ENCODE results near the gene ZBTB7C.

Gene ZBTB7C

GRCh38 chr18:48450685-48451084, 41.5 kb upstream of the ZBTB7C start:
- H3K79me2 ChIP-seq (ENCODE audit: insufficient read depth, low read length): no peaks in the 10 kb centered on the region
- H3K27me3 ChIP-seq (ENCODE audit: insufficient read depth, low read length, poor library complexity, severe bottlenecking): peaks cover 66% of the 10 kb centered on the region
- H3K9ac ChIP-seq (ENCODE audit: low read depth, low read length, poor library complexity, severe bottlenecking): no peak overlapping the region
- no peaks in the 10 kb centered on the region for H3K36me3 ChIP-seq (ENCODE audit: insufficient read depth, low read length)
- no peaks in the 10 kb centered on the region for H3F3A ChIP-seq (ENCODE audit: low read depth)
- no peaks in the 10 kb centered on the region for H3K9me3 ChIP-seq (ENCODE audit: insufficient read depth, low read depth, low read length)
- H3K4me1 ChIP-seq (ENCODE audit: insufficient read depth, low read length, poor library complexity, severe bottlenecking): peaks cover 16% of the 10 kb centered on the region
- H4K20me1 ChIP-seq (ENCODE audit: insufficient read depth, low read length, poor library complexity, severe bottlenecking): no peaks in the 10 kb centered on the region
- no peaks in the 10 kb centered on the region for H3K9me2 ChIP-seq (replicated peaks; ENCODE audit: low read depth, low read length)
- H3K4me3 ChIP-seq (ENCODE audit: low read length, poor library complexity, severe bottlenecking): no peak overlapping the region
- no peak overlapping the region for H2AFZ ChIP-seq (ENCODE audit: low read length)
- no peak overlapping the region for H3K4me2 ChIP-seq (ENCODE audit: low read depth, low read length, poor library complexity, severe bottlenecking)
- no peak for TF ChIP-seq EZH2phosphoT487 (IDR thresholded peaks at IDR 0.05; ENCODE audit: borderline replicate concordance)
- TF ChIP-seq CTCF (conservative IDR thresholded peaks at IDR 0.05; ENCODE audit: low read length): no peak

- Histone ChIP-seq H3K27me3 (ENCODE audit: insufficient read depth, low read length, poor library complexity, severe bottlenecking) (peaks cover 36% of the 10 kb centered on the region), H3K9me2 (replicated peaks; ENCODE audit: low read depth, low read length) (no peaks in the 10 kb centered on the region), H3K4me1 (ENCODE audit: insufficient read depth, low read length, poor library complexity, severe bottlenecking) (no peaks in the 10 kb centered on the region), H3F3A (ENCODE audit: low read depth) (no peaks in the 10 kb centered on the region), H3K36me3 (ENCODE audit: insufficient read depth, low read length) (no peaks in the 10 kb centered on the region), H3K4me2 (ENCODE audit: low read depth, low read length, poor library complexity, severe bottlenecking) (no peak overlapping the region), H3K9me3 (ENCODE audit: insufficient read depth, low read depth, low read length) (no peaks in the 10 kb centered on the region), H4K20me1 (ENCODE audit: insufficient read depth, low read length, poor library complexity, severe bottlenecking) (no peaks in the 10 kb centered on the region), H3K4me3 (ENCODE audit: low read length, poor library complexity, severe bottlenecking) (no peak overlapping the region), H3K79me2 (ENCODE audit: insufficient read depth, low read length) (no peaks in the 10 kb centered on the region), H3K9ac (ENCODE audit: low read depth, low read length, poor library complexity, severe bottlenecking) (no peak overlapping the region), H2AFZ (ENCODE audit: low read length) (0 out of 2 replicates have a peak overlapping the region, but pooled peaks have one; percentile 66)
- TF ChIP-seq CTCF (conservative IDR thresholded peaks at IDR 0.05; ENCODE audit: low read length) (peak; percentile 90), EZH2phosphoT487 (IDR thresholded peaks at IDR 0.05; ENCODE audit: borderline replicate concordance) (no peak)
Measured at GRCh38 chr18:48446582-48447225, 37.5 kb upstream of the ZBTB7C start.

GRCh38 chr18:48445540-48445939, 36.4 kb upstream of the ZBTB7C start:
- Histone ChIP-seq H3K27me3 (ENCODE audit: insufficient read depth, low read length, poor library complexity, severe bottlenecking) (peaks cover 36% of the 10 kb centered on the region), H3K9me2 (replicated peaks; ENCODE audit: low read depth, low read length) (no peaks in the 10 kb centered on the region), H3K36me3 (ENCODE audit: insufficient read depth, low read length) (no peaks in the 10 kb centered on the region), H3K9ac (ENCODE audit: low read depth, low read length, poor library complexity, severe bottlenecking) (no peak overlapping the region), H3K4me2 (ENCODE audit: low read depth, low read length, poor library complexity, severe bottlenecking) (no peak overlapping the region), H3K4me1 (ENCODE audit: insufficient read depth, low read length, poor library complexity, severe bottlenecking) (no peaks in the 10 kb centered on the region), H4K20me1 (ENCODE audit: insufficient read depth, low read length, poor library complexity, severe bottlenecking) (no peaks in the 10 kb centered on the region), H3K4me3 (ENCODE audit: low read length, poor library complexity, severe bottlenecking) (no peak overlapping the region), H3K79me2 (ENCODE audit: insufficient read depth, low read length) (no peaks in the 10 kb centered on the region), H3F3A (ENCODE audit: low read depth) (no peaks in the 10 kb centered on the region), H3K9me3 (ENCODE audit: insufficient read depth, low read depth, low read length) (no peaks in the 10 kb centered on the region), H2AFZ (ENCODE audit: low read length) (no peak overlapping the region)
- TF ChIP-seq EZH2phosphoT487 (IDR thresholded peaks at IDR 0.05; ENCODE audit: borderline replicate concordance) (no peak), CTCF (conservative IDR thresholded peaks at IDR 0.05; ENCODE audit: low read length) (peak; percentile 93)

Data from Loucy (cell line).